Measurements from ENCODE around the gene PCSK6. TPM values are rescaled to one million over a fixed set of nuclear protein-coding genes. Genes with fewer than 3 reads are reported as not detected.

The PCSK6 gene
- total RNA-seq, 4 donors from 2014 or later = 10.6 to 98.2 (median 12.8) TPM

DNA sequence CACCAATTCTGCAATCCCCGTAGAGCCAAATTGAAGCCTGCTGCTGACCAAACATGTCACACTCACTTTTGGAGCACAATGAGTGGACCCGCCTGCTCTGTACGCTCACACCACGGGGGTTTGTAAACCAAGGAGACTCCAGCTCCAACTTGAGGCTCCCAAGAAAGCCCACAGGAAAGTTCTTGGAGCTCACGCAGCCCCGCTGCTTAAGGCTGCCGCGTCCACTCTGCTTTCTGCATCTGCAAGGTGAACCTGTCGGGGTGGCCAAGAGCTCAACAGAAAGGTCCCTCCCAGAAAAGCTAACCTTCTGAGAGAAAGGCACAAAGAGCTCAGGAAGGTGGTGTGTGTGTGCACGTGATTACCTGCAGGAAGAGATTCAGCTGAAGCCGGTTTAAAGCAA, 94.9 kb downstream of the PCSK6 start:
- no peaks in the 10 kb centered on the region for H3K36me3 ChIP-seq
- H3K27ac ChIP-seq = no peak overlapping the region
- H3K27me3 ChIP-seq = no peaks in the 10 kb centered on the region
- no peak overlapping the region for H3K4me3 ChIP-seq
- TF ChIP-seq, protein P1, sequence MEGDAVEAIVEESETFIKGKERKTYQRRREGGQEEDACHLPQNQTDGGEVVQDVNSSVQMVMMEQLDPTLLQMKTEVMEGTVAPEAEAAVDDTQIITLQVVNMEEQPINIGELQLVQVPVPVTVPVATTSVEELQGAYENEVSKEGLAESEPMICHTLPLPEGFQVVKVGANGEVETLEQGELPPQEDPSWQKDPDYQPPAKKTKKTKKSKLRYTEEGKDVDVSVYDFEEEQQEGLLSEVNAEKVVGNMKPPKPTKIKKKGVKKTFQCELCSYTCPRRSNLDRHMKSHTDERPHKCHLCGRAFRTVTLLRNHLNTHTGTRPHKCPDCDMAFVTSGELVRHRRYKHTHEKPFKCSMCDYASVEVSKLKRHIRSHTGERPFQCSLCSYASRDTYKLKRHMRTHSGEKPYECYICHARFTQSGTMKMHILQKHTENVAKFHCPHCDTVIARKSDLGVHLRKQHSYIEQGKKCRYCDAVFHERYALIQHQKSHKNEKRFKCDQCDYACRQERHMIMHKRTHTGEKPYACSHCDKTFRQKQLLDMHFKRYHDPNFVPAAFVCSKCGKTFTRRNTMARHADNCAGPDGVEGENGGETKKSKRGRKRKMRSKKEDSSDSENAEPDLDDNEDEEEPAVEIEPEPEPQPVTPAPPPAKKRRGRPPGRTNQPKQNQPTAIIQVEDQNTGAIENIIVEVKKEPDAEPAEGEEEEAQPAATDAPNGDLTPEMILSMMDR (IDR thresholded peaks at IDR 0.05) = no peak
- no peak for TF ChIP-seq POLR2A (IDR thresholded peaks at IDR 0.05)
- H3K9me3 ChIP-seq = no peaks in the 10 kb centered on the region
- DNase-seq = no peak
- no peaks in the 10 kb centered on the region for H3K4me1 ChIP-seq

DNA sequence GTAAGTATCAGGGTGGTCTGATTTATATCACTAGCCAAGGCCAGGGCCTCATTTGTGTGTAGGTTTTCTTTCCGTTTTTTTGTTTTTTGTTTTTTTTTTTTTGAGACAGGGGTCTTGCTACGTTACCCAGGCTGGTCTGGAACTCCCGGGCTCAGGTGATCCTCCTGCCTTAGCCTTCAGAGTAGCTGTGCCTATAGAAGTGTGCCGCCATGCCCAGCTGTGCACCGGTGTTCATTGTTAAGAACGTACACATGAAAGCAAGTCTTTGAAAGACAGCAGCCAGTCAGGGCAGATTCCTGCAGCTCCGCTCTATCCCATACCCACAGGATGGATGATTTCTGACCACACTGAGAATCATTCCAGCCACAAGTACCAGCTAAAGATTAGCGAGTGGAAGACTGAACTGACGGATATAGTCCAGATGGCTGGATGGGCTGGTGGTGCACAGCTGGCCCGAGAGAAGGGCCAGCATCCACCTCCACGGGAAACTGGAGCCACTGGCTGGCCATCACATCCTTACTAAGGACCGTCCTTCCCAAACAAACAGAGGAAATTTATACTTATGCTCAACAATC, 95.4 kb downstream of the PCSK6 start:
- Histone ChIP-seq H3K4me1 (no peaks in the 10 kb centered on the region), H3K27me3 (no peaks in the 10 kb centered on the region), H3K9me3 (no peaks in the 10 kb centered on the region), H3K27ac (no peak overlapping the region), H3K36me3 (no peaks in the 10 kb centered on the region), H3K4me3 (no peak overlapping the region)
- TF ChIP-seq, protein P1 (IDR thresholded peaks at IDR 0.05) = no peak
- no peak for TF ChIP-seq POLR2A (IDR thresholded peaks at IDR 0.05)
- no peak for DNase-seq

DNA sequence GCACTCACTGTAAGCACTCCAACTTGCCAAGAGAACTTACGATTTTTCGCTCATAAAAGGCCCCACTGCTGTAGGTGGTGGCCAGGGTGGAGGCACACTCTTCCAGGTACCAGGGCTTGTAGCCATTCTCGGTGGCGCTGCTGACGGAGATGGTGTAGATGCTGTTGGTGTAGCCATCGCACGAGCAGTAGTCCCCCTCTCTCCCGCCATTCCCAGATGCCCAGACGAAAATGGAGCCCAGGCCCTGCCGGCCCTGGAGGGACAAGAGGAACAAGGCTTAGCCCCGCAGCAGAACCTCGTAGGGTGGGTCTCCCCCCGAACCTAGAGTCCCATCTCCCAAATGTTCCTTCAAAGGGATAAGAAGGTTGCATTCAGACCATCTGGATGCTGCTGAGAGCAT, 96.3 kb downstream of the PCSK6 start:
- Histone ChIP-seq H3K4me1 (no peaks in the 10 kb centered on the region), H3K36me3 (no peaks in the 10 kb centered on the region), H3K27me3 (no peaks in the 10 kb centered on the region), H3K27ac (no peak overlapping the region), H3K4me3 (no peak overlapping the region), H3K9me3 (no peaks in the 10 kb centered on the region)
- DNase-seq = no peak
- no peak for TF ChIP-seq POLR2A (IDR thresholded peaks at IDR 0.05)
- TF ChIP-seq, protein P1 (IDR thresholded peaks at IDR 0.05) = no peak

DNA sequence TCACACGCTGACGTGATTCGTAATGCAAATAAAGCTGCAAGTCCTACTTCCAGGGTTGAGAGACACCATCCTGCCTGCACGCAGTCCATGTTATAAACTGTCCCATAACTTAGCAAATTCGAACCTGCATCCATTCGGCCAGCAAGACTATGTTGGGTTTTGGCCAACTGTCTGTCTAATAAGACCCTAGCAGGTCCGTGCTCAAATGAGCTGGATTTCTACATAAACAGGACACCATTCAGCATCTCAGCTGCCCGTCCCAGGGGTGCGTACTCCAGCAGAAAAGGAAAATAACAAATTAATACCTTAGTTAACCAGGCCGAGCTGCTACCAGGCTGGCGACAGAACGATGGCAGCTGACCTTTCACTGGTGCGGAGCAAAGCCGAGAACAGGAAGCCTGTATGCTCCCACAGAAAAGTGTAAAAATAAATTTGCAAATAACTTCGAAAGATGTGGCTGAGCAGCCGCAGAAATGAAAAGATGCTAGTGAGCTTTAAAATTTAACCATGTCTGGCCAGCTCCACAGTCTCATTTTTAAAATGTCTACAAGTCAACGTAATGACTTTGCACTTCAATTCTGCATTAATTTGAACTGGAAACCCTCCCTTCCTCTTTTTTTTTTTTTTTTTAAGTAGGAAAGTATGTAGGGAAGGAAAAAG, 97.4 kb downstream of the PCSK6 start:
- no peaks in the 10 kb centered on the region for H3K36me3 ChIP-seq
- no peaks in the 10 kb centered on the region for H3K4me1 ChIP-seq
- no peak overlapping the region for H3K4me3 ChIP-seq
- H3K9me3 ChIP-seq = no peaks in the 10 kb centered on the region
- H3K27me3 ChIP-seq = no peaks in the 10 kb centered on the region
- H3K27ac ChIP-seq = no peak overlapping the region
- TF ChIP-seq POLR2A (IDR thresholded peaks at IDR 0.05) = no peak
- TF ChIP-seq, protein P1 (IDR thresholded peaks at IDR 0.05) = no peak
- no peak for DNase-seq

DNA sequence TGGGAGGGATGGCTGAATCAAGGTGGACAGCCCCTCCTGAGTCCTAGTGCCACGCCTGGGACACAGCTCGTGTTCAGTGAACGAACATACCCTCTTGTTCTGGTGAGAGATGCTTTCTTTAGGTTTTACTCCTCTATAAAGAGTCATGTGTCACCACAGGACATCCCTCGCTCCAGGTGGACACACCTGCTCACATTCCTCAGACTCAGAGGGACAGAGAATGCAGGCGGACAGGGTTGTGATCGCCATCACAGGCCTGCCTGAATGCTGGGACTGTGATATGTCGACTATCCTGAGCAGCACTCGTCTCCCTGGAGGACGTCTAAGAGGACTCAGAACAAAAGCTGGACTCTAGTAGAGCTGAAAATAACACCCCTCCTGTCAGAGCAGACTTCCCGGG, 98.1 kb downstream of the PCSK6 start:
- Histone ChIP-seq H3K9me3 (no peaks in the 10 kb centered on the region), H3K27ac (no peak overlapping the region), H3K27me3 (no peaks in the 10 kb centered on the region), H3K36me3 (no peaks in the 10 kb centered on the region), H3K4me3 (no peak overlapping the region), H3K4me1 (no peaks in the 10 kb centered on the region)
- TF ChIP-seq POLR2A (IDR thresholded peaks at IDR 0.05) = no peak
- TF ChIP-seq, protein P1 (IDR thresholded peaks at IDR 0.05) = no peak
- no peak for DNase-seq

Data from Peyer's patch (tissue), 4 donors.